Neural progenitor cell (in vitro differentiated cells): ENCODE results near the gene FLVCR2. TPM values are rescaled to one million over a fixed set of nuclear protein-coding genes. Genes with fewer than 3 reads are reported as not detected.

Experiments used
- DNase-seq: peaks from one replicate; pipeline ENCODE4 v3.0.0-alpha.2; 2016; ENCODE audit warnings: low spot score
- H2AFZ ChIP-seq: fragments of 200-600 bp; sonication (generic); replicated peaks from 2 replicates; pipeline ENCODE4 v1.6.1; 2016; ENCODE audit warnings: antibody characterized with exemption
- H3F3A ChIP-seq: fragments of 200-600 bp; sonication (generic); 2 replicates; pipeline ENCODE4 v1.6.1; 2016; ENCODE audit warnings: antibody characterized with exemption, low read depth
- H3K27ac ChIP-seq: fragments of 200-600 bp; sonication (generic); 2 replicates; pipeline ENCODE4 v1.5.1; 2016; ENCODE audit warnings: mild to moderate bottlenecking
- H3K27me3 ChIP-seq: fragments of 200-600 bp; sonication (generic); 2 replicates; pipeline ENCODE4 v1.6.1; 2016; ENCODE audit warnings: mild to moderate bottlenecking, moderate library complexity
- H3K36me3 ChIP-seq: fragments of 200-600 bp; sonication (generic); 2 replicates; pipeline ENCODE4 v1.5.1; 2016
- H3K4me1 ChIP-seq: fragments of 200-600 bp; sonication (generic); 2 replicates; pipeline ENCODE4 v1.6.1; 2016; ENCODE audit warnings: mixed run types
- H3K4me2 ChIP-seq: fragments of 200-600 bp; sonication (generic); 2 replicates; pipeline ENCODE4 v1.6.1; 2016
- H3K4me3 ChIP-seq: fragments of 200-600 bp; sonication (generic); 2 replicates; pipeline ENCODE4 v1.5.1; 2016
- H3K79me2 ChIP-seq: fragments of 200-600 bp; sonication (generic); 2 replicates; pipeline ENCODE4 v1.6.1; 2016; ENCODE audit warnings: low read depth
- H3K9ac ChIP-seq: fragments of 200-600 bp; sonication (generic); 2 replicates; pipeline ENCODE4 v1.6.1; 2016
- H3K9me3 ChIP-seq: fragments of 200-600 bp; sonication (generic); 2 replicates; pipeline ENCODE4 v1.5.1; 2016; ENCODE audit warnings: low read depth
- H4K20me1 ChIP-seq: fragments of 200-600 bp; sonication (generic); 2 replicates; pipeline ENCODE4 v1.6.1; 2016; ENCODE audit warnings: low read depth
- H3K27ac Mint-ChIP-seq: 3 replicates; pipeline ENCODE4 v1.8.0; 2021; ENCODE audit warnings: mixed read lengths
- H3K27me3 Mint-ChIP-seq: 2 replicates; pipeline ENCODE4 v1.8.0; 2022; ENCODE audit warnings: low read depth, mild to moderate bottlenecking, inconsistent platforms, moderate library complexity, mixed read lengths; ENCODE audit not compliant: insufficient read depth
- H3K36me3 Mint-ChIP-seq: 3 replicates; pipeline ENCODE4 v1.8.0; 2021; ENCODE audit warnings: mixed read lengths
- H3K4me1 Mint-ChIP-seq: 3 replicates; pipeline ENCODE4 v1.8.0; 2021; ENCODE audit warnings: mixed read lengths
- H3K4me3 Mint-ChIP-seq: 3 replicates; pipeline ENCODE4 v1.8.0; 2021; ENCODE audit warnings: mild to moderate bottlenecking, moderate library complexity, mixed read lengths
- H3K9me3 Mint-ChIP-seq: 3 replicates; pipeline ENCODE4 v1.8.0; 2020; ENCODE audit warnings: mixed read lengths
- CTCF ChIP-seq: fragments of 200-600 bp; sonication (generic); IDR thresholded peaks from 2 replicates; pipeline ENCODE4 v1.5.1; 2017; ENCODE audit warnings: antibody characterized with exemption, mild to moderate bottlenecking
- EZH2 ChIP-seq: fragments of 200-600 bp; sonication (generic); IDR thresholded peaks from 2 replicates; pipeline ENCODE4 v1.6.1; 2017; ENCODE audit warnings: antibody characterized with exemption, mild to moderate bottlenecking, moderate library complexity
- EZH2phosphoT487 ChIP-seq: fragments of 200-600 bp; sonication (generic); IDR thresholded peaks from 2 replicates; pipeline ENCODE4 v1.6.1; 2017; ENCODE audit warnings: antibody characterized with exemption
- total RNA-seq: library from RNA; depleted of rRNA; stranded (reverse); fragments of >200 nt; gene quantifications from 2 replicates; pipeline ENCODE4 v1.2.3, GENCODE V29; 2015; ENCODE audit warnings: low replicate concordance

The FLVCR2 gene
- total RNA-seq, 1 donor from 2014 or later, result 1.7 TPM

GRCh38 chr14:75533791-75534555 is 44.4 kb upstream of the FLVCR2 start:
- Mint-ChIP-seq H3K4me1 (no peaks in the 10 kb centered on the region), H3K4me3 (no peak overlapping the region), H3K9me3 (peaks cover 2% of the 10 kb centered on the region), H3K27ac (no peak overlapping the region), H3K27me3 (no peaks in the 10 kb centered on the region), H3K36me3 (no peaks in the 10 kb centered on the region)
- Histone ChIP-seq H4K20me1 (no peaks in the 10 kb centered on the region), H3K79me2 (no peaks in the 10 kb centered on the region), H3F3A (no peaks in the 10 kb centered on the region), H3K27ac (no peak overlapping the region), H3K4me1 (no peaks in the 10 kb centered on the region), H3K9me3 (no peaks in the 10 kb centered on the region), H2AFZ (no peak overlapping the region), H3K9ac (no peak overlapping the region), H3K36me3 (no peaks in the 10 kb centered on the region), H3K27me3 (no peaks in the 10 kb centered on the region), H3K4me2 (no peak overlapping the region), H3K4me3 (no peak overlapping the region)
- no peak for DNase-seq
- TF ChIP-seq EZH2phosphoT487, result no peak
- no peak for TF ChIP-seq CTCF
- no peak for TF ChIP-seq EZH2

- Histone ChIP-seq H3K36me3 (no peaks in the 10 kb centered on the region), H3K4me2 (no peak overlapping the region), H3K79me2 (no peaks in the 10 kb centered on the region), H3K4me1 (no peaks in the 10 kb centered on the region), H3K4me3 (no peak overlapping the region), H4K20me1 (no peaks in the 10 kb centered on the region), H3K9me3 (no peaks in the 10 kb centered on the region), H3K27ac (no peak overlapping the region), H3F3A (no peaks in the 10 kb centered on the region), H3K9ac (no peak overlapping the region), H2AFZ (no peak overlapping the region), H3K27me3 (no peaks in the 10 kb centered on the region)
- no peak overlapping the region for H3K27ac Mint-ChIP-seq
- H3K9me3 Mint-ChIP-seq, result peaks cover 2% of the 10 kb centered on the region
- TF ChIP-seq EZH2phosphoT487 (no peak), CTCF (no peak), EZH2 (no peak)
- no peaks in the 10 kb centered on the region for H3K27me3 Mint-ChIP-seq
- H3K4me3 Mint-ChIP-seq, result no peak overlapping the region
- no peaks in the 10 kb centered on the region for H3K4me1 Mint-ChIP-seq
- H3K36me3 Mint-ChIP-seq, result no peaks in the 10 kb centered on the region
- DNase-seq, result no peak
These were observed 43.1 kb upstream of the FLVCR2 start for GRCh38 chr14:75535164-75535898.

- peaks cover 2% of the 10 kb centered on the region for H3K9me3 Mint-ChIP-seq
- Histone ChIP-seq H3K4me3 (no peak overlapping the region), H2AFZ (no peak overlapping the region), H4K20me1 (no peaks in the 10 kb centered on the region), H3K9ac (no peak overlapping the region), H3F3A (no peaks in the 10 kb centered on the region), H3K27me3 (no peaks in the 10 kb centered on the region), H3K4me2 (no peak overlapping the region), H3K9me3 (no peaks in the 10 kb centered on the region), H3K36me3 (no peaks in the 10 kb centered on the region), H3K4me1 (no peaks in the 10 kb centered on the region), H3K79me2 (no peaks in the 10 kb centered on the region), H3K27ac (no peak overlapping the region)
- no peak overlapping the region for H3K4me3 Mint-ChIP-seq
- H3K27ac Mint-ChIP-seq, result no peak overlapping the region
- H3K4me1 Mint-ChIP-seq, result no peaks in the 10 kb centered on the region
- H3K36me3 Mint-ChIP-seq, result no peaks in the 10 kb centered on the region
- H3K27me3 Mint-ChIP-seq, result no peaks in the 10 kb centered on the region
- DNase-seq, result no peak
- no peak for TF ChIP-seq CTCF
- TF ChIP-seq EZH2, result no peak
- no peak for TF ChIP-seq EZH2phosphoT487
These were observed 41.3 kb upstream of the FLVCR2 start for GRCh38 chr14:75537071-75537470.
